ENCODE data around the gene CCDC127.
"Not testable (repeated sequence)": the region's sequence is repeated elsewhere in the genome, so short reads cannot be mapped to it uniquely, and the experiment has no call there.

Gene CCDC127

DNA sequence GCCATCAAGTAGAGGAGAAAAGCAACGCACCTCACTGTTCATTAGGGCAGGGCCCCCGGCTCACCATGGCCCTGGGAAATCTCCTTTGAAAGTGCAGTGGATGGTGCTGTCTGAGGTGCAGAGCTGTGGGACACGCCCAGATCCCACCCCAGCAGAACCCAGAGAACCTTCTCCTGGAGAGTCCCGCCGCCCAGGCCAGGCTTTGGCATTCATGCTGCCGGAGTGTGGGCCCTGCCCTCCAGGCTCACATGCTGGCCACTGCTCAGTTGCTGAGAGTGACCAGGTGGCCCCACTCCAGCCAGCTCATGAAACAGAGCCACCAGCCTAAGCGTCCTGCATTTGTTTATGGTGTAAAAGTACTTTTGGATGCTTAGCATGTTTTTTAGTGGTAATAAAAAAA is 50.4 kb downstream of the CCDC127 start:
- H3K9ac ChIP-seq (ENCODE audit: low read length), result no peak overlapping the region
- H3K27me3 ChIP-seq (replicated peaks; ENCODE audit: control insufficient read depth, insufficient read depth, low read length), result peaks cover 7% of the 10 kb centered on the region
- DNase-seq (ENCODE audit: low read depth), result no peak
- no peaks in the 10 kb centered on the region for H3K36me3 ChIP-seq (ENCODE audit: control insufficient read depth, insufficient read depth, low read length, severe bottlenecking)
- peaks cover 6% of the 10 kb centered on the region for H3K4me1 ChIP-seq (ENCODE audit: control insufficient read depth, insufficient read depth, low read length)
- no peaks in the 10 kb centered on the region for H3K9me3 ChIP-seq (ENCODE audit: control insufficient read depth, low read length)
- H3K4me3 ChIP-seq (ENCODE audit: low read length), result no peak overlapping the region

DNA sequence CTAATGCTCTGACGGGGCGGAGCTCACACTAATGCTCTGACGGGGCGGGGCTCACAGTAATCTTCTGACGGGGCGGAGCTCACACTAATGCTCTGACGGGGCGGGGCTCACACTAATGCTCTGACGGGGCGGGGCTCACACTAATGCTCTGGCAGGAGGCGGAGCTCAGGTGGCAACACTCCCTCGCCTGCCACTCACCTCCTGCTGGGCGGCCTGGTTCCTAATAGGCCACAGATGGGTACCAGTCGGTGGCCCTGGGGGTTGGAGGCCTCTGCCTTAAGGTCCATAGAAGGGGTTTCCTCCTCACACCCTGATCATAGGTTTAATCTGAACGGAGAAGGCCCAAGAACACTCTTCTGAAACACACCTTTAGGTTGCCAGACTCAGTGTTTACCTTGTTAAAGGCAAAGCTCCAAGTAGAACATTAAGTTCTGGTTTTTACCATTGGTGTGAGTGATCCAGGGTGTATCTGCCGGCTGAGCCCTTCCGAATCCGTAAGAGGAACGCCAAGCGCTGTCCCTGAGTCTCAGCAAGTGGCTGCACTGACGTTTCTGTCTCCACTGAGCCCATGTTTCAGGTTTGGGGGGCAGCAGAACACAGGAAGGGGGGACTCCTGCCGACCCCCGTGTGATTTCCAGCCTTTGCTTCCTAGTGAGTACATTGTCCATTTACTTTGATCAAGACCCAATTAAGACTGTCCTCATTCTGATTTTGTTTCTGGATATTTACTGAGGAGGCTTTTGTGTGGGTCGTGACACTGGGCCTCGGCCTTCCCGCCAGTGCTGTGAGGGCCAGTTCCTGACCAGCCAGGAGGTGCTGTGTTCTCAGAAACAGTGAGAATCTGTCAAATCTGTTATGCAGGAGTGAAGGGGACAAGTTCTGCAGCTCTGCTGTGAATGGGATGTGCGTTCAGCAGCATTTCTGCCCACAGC is 51.2 kb downstream of the CCDC127 start:
- Histone ChIP-seq H3K4me1 (ENCODE audit: control insufficient read depth, insufficient read depth, low read length) (peaks cover 6% of the 10 kb centered on the region), H3K9ac (ENCODE audit: low read length) (no peak overlapping the region), H3K27me3 (replicated peaks; ENCODE audit: control insufficient read depth, insufficient read depth, low read length) (peaks cover 3% of the 10 kb centered on the region), H3K36me3 (ENCODE audit: control insufficient read depth, insufficient read depth, low read length, severe bottlenecking) (no peaks in the 10 kb centered on the region), H3K4me3 (ENCODE audit: low read length) (no peak overlapping the region), H3K9me3 (ENCODE audit: control insufficient read depth, low read length) (no peaks in the 10 kb centered on the region)
- DNase-seq (ENCODE audit: low read depth), result no peak

DNA sequence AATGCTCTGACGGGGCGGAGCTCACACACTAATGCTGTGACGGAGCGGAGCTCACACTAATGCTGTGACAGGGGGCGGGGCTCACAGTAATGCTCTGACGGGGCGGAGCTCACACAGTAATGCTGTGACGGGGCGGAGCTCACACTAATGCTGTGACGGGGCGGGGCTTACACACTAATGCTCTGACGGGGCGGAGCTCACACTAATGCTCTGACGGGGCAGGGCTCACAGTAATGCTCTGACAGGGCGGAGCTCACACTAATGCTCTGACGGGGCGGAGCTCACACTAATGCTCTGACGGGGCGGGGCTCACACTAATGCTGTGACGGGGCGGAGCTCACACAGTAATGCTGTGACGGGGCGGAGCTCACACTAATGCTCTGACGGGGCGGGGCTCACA is 53.2 kb downstream of the CCDC127 start:
- not testable (repeated sequence) for H3K4me1 ChIP-seq (ENCODE audit: control insufficient read depth, insufficient read depth, low read length); DNase-seq (ENCODE audit: low read depth); H3K9ac ChIP-seq (ENCODE audit: low read length); H3K9me3 ChIP-seq (ENCODE audit: control insufficient read depth, low read length); H3K36me3 ChIP-seq (ENCODE audit: control insufficient read depth, insufficient read depth, low read length, severe bottlenecking); H3K4me3 ChIP-seq (ENCODE audit: low read length)
- peaks cover 10% of the 10 kb centered on the region for H3K27me3 ChIP-seq (replicated peaks; ENCODE audit: control insufficient read depth, insufficient read depth, low read length)

DNA sequence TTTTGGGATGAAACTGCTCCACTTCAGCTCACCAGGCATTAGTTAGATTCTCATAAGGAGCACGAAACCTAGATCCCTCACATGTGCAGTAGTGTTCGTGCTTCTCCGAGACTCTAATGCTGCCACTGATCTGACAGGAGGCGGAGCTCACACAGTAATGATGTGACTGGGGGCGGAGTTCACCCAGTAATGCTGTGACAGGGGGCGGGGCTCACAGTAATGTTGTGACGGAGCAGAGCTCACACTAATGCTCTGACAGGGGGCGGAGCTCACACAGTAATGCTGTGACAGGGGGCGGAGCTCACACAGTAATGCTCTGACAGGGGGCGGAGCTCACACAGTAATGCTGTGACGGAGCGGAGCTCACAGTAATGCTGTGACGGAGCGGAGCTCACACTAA is 53.7 kb downstream of the CCDC127 start:
- no peak for DNase-seq (ENCODE audit: low read depth)
- Histone ChIP-seq H3K9ac (ENCODE audit: low read length) (no peak overlapping the region), H3K4me3 (ENCODE audit: low read length) (no peak overlapping the region), H3K9me3 (ENCODE audit: control insufficient read depth, low read length) (no peaks in the 10 kb centered on the region), H3K4me1 (ENCODE audit: control insufficient read depth, insufficient read depth, low read length) (peaks cover 6% of the 10 kb centered on the region), H3K36me3 (ENCODE audit: control insufficient read depth, insufficient read depth, low read length, severe bottlenecking) (no peaks in the 10 kb centered on the region), H3K27me3 (replicated peaks; ENCODE audit: control insufficient read depth, insufficient read depth, low read length) (peaks cover 10% of the 10 kb centered on the region)

DNA sequence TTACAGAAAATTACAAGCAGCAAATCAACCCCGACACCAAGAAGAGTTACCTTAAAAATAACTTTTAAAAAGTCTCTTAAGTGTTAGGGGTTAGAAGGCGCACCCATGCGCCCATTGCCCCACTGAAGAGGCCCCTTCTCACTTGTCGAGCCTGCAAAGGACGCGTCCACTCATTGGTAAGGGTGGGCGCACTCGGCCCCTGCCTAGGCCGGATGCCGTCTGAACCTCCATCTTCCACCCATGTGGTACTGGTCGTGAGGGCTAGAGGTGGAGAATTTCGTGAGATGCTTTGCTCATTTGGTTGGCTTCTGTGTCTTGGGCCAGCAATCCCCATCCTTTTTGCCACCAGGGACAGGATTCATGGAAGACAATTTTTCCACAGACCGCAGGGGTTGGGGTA is 54.1 kb downstream of the CCDC127 start:
- no peaks in the 10 kb centered on the region for H3K9me3 ChIP-seq (ENCODE audit: control insufficient read depth, low read length)

DNA sequence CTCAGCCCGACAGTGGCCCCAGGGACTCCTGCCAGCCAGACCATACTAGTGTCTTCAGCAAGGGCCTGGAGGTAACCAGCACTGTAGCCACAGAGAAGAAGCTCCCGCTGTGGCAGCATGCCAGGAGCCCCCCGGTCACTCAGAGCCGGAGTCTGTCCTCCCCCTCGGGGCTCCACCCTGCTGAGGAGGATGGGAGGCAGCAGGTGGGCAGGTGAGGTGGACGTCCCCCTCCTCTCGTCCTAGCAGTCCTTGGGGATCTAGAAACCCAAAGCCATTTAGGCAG is 54.7 kb downstream of the CCDC127 start:
- Histone ChIP-seq H3K9me3 (ENCODE audit: control insufficient read depth, low read length) (no peaks in the 10 kb centered on the region), H3K9ac (ENCODE audit: low read length) (no peak overlapping the region), H3K36me3 (ENCODE audit: control insufficient read depth, insufficient read depth, low read length, severe bottlenecking) (no peaks in the 10 kb centered on the region), H3K4me1 (ENCODE audit: control insufficient read depth, insufficient read depth, low read length) (peaks cover 2% of the 10 kb centered on the region), H3K27me3 (replicated peaks; ENCODE audit: control insufficient read depth, insufficient read depth, low read length) (peaks cover 14% of the 10 kb centered on the region), H3K4me3 (ENCODE audit: low read length) (no peak overlapping the region)
- no peak for DNase-seq (ENCODE audit: low read depth)

More for the DNA sequence above, 54.1 kb downstream of the CCDC127 start:
- no peak for DNase-seq (ENCODE audit: low read depth)
- no peak overlapping the region for H3K9ac ChIP-seq (ENCODE audit: low read length)
- H3K4me3 ChIP-seq (ENCODE audit: low read length), result no peak overlapping the region
- peaks cover 6% of the 10 kb centered on the region for H3K4me1 ChIP-seq (ENCODE audit: control insufficient read depth, insufficient read depth, low read length)
- peaks cover 10% of the 10 kb centered on the region for H3K27me3 ChIP-seq (replicated peaks; ENCODE audit: control insufficient read depth, insufficient read depth, low read length)
- H3K36me3 ChIP-seq (ENCODE audit: control insufficient read depth, insufficient read depth, low read length, severe bottlenecking), result no peaks in the 10 kb centered on the region

DNA sequence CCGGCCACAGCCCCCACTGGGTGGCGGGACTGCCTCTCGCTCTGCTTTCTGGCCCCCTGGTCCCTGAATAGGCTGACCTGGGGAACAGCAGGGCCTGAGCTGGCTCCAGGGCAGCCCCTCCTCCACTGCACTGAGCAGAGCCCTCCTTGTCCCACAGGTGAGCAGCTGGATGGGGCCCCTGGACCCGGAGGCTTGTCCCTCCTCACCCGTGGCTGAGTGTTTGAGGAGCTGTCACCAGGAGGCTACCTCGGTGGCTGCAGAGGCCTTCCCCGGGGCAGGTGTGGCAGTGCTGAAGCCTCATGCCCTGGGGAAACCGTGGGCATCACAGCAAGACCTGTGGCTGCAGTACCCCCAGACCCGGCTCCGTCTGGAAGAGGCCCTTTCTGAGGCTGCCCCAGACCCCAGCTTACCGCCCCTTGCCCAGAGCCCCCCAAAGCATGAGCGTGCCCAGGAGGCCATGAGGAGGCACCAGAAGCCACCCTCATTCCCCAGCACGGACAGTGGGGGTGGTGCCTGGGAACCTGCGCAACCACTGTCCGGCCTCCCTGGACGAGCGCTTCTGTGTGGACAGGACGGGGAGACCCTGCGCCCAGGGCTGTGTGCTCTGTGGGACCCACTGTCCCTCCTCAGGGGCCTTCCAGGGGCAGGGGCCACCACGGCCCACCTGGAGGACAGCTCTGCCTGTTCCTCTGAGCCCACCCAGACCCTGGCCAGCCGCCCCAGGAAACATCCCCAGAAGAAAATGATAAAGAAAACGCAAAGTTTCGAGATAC is 55.2 kb downstream of the CCDC127 start:
- peaks cover 14% of the 10 kb centered on the region for H3K27me3 ChIP-seq (replicated peaks; ENCODE audit: control insufficient read depth, insufficient read depth, low read length)
- DNase-seq (ENCODE audit: low read depth), result no peak

DNA sequence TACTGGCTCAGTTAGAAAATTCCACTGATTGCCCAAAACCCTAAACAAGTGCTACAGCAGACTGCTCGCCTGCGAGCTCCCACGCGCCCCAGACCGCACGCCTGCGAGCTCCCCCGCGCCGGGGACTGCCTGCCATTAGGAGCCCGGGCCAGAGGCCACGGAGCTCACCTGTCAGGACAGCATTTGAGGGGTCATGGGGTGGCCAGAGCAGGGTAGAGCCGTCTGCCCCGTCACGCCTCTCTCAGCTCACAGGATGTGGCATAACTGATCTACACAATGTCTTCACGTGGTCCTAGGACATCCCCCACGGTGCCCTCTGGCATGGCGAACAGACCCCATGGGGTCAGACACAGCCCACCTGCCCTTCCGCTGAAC is 55.8 kb downstream of the CCDC127 start:
- no peaks in the 10 kb centered on the region for H3K4me1 ChIP-seq (ENCODE audit: control insufficient read depth, insufficient read depth, low read length)
- H3K9me3 ChIP-seq (ENCODE audit: control insufficient read depth, low read length), result no peaks in the 10 kb centered on the region
- peaks cover 14% of the 10 kb centered on the region for H3K27me3 ChIP-seq (replicated peaks; ENCODE audit: control insufficient read depth, insufficient read depth, low read length)
- no peak overlapping the region for H3K4me3 ChIP-seq (ENCODE audit: low read length)
- DNase-seq (ENCODE audit: low read depth), result no peak
- H3K9ac ChIP-seq (ENCODE audit: low read length), result no peak overlapping the region
- no peaks in the 10 kb centered on the region for H3K36me3 ChIP-seq (ENCODE audit: control insufficient read depth, insufficient read depth, low read length, severe bottlenecking)

More for the DNA sequence above, 55.2 kb downstream of the CCDC127 start:
- no peaks in the 10 kb centered on the region for H3K4me1 ChIP-seq (ENCODE audit: control insufficient read depth, insufficient read depth, low read length)
- H3K9me3 ChIP-seq (ENCODE audit: control insufficient read depth, low read length), result no peaks in the 10 kb centered on the region
- H3K36me3 ChIP-seq (ENCODE audit: control insufficient read depth, insufficient read depth, low read length, severe bottlenecking), result no peaks in the 10 kb centered on the region
- H3K4me3 ChIP-seq (ENCODE audit: low read length), result no peak overlapping the region
- no peak overlapping the region for H3K9ac ChIP-seq (ENCODE audit: low read length)

DNA sequence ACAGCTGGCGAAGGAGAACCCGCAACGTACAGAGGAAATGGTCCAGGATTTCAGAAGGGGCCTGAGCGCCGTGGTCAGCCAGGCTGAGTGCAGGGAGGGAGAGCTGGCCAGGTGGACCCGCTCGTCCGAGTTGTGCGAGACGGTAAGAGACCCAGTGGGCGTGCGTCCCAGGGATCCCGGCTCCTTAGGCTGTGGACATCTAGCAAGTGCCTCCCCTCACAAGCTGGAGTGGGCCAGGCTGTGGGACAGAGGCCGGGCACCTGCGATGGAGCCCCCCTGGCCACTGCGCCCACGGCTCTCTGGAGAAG is 56.2 kb downstream of the CCDC127 start:
- no peak for DNase-seq (ENCODE audit: low read depth)
- H3K4me3 ChIP-seq (ENCODE audit: low read length), result no peak overlapping the region
- H3K36me3 ChIP-seq (ENCODE audit: control insufficient read depth, insufficient read depth, low read length, severe bottlenecking), result no peaks in the 10 kb centered on the region
- no peak overlapping the region for H3K9ac ChIP-seq (ENCODE audit: low read length)
- H3K27me3 ChIP-seq (replicated peaks; ENCODE audit: control insufficient read depth, insufficient read depth, low read length), result peaks cover 14% of the 10 kb centered on the region
- H3K9me3 ChIP-seq (ENCODE audit: control insufficient read depth, low read length), result no peaks in the 10 kb centered on the region
- no peaks in the 10 kb centered on the region for H3K4me1 ChIP-seq (ENCODE audit: control insufficient read depth, insufficient read depth, low read length)

DNA sequence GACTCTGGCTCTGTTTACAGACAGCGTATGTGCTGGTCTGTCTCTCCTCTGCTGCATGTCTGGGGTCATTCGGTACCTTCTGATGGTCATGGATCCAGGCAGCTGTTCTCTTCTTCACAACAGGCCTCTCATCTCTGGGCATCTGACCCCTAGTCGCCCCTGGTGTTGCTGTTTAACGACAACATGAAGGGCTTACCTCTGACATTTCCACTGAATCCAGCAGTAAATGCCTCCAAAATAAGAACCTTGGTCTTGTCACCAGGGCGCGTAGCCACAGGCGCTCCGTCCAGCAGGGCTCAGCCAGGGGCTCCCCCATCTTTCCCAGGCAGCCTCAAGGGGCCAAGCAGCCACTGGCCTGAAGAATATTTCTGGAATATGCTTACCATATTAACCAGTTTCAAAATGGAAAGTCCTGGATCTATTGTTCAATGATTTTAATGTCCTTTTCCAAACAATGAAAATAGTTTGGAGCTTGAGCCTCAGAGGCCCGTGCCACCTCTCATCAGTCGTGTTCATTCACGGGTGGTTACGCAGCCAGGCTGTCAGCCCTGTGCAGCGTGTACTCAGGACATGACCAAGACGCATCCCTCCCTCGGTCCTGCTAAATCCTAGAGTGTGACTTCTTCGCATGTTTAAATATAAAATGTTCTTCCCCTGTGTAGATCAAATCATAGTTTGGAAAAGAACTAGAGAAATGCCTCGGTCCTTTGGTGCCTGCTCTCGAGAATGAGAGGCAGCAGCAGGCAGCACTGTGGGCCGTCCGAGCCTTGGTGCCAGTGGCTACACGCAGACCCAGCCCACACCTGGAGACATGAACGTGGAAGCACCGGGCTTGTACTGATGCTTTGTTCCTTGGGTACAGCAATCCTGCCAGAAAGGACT is 56.8 kb downstream of the CCDC127 start:
- Histone ChIP-seq H3K4me1 (ENCODE audit: control insufficient read depth, insufficient read depth, low read length) (no peaks in the 10 kb centered on the region), H3K36me3 (ENCODE audit: control insufficient read depth, insufficient read depth, low read length, severe bottlenecking) (no peaks in the 10 kb centered on the region), H3K9me3 (ENCODE audit: control insufficient read depth, low read length) (no peaks in the 10 kb centered on the region), H3K9ac (ENCODE audit: low read length) (no peak overlapping the region), H3K27me3 (replicated peaks; ENCODE audit: control insufficient read depth, insufficient read depth, low read length) (peaks cover 17% of the 10 kb centered on the region), H3K4me3 (ENCODE audit: low read length) (no peak overlapping the region)
- DNase-seq (ENCODE audit: low read depth), result no peak

DNA sequence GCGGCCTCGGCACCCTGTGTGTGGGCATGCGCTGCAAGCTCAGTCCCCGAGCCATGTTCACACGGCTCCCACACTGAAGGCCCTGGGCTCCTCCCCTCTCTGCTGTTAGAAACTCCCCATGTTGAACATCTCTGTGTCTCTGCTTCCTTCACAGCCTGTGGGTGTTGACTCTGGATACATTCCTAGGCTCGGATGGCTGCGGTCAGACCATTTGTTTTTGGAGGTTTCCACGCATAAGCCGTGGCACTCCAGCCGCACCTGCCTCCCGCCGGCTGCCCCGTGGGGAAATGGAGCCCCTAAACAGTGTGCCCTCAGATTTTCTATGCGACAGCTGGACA is 57.8 kb downstream of the CCDC127 start:
- Histone ChIP-seq H3K9ac (ENCODE audit: low read length) (no peak overlapping the region), H3K4me3 (ENCODE audit: low read length) (no peak overlapping the region), H3K36me3 (ENCODE audit: control insufficient read depth, insufficient read depth, low read length, severe bottlenecking) (no peaks in the 10 kb centered on the region), H3K27me3 (replicated peaks; ENCODE audit: control insufficient read depth, insufficient read depth, low read length) (peaks cover 20% of the 10 kb centered on the region), H3K4me1 (ENCODE audit: control insufficient read depth, insufficient read depth, low read length) (no peaks in the 10 kb centered on the region), H3K9me3 (ENCODE audit: control insufficient read depth, low read length) (no peaks in the 10 kb centered on the region)
- DNase-seq (ENCODE audit: low read depth), result peak; percentile 43
